HG02588 (cell line): ENCODE results near the gene ITGB6.

Experiments used
- ATAC-seq: cut with Tn5 transposase; IDR thresholded peaks from one replicate; pipeline ENCODE4 v1.9.1; 2021; ENCODE audit warnings: mild to moderate bottlenecking, moderate library complexity; ENCODE audit not compliant: unreplicated experiment

Gene ITGB6

DNA sequence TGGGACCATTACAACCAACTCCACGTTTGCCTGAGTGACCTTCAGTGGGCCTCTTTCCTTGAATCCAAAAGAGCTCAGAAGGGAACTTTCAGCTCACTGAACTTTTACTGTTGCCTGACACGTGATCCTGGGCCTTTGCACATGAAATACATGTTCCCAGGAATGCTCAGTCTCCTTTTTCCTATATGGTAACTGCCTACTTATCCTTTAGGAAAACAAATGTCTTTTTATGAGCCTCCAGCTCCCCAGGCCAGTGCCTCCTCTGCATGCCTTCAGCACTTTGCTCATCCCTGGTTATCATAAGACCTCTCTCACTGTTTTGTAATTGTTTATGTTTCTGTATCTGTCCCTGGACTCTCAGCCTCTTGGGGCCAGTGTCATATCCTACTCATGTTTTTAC lies 142.7 kb downstream of the ITGB6 start:
- ATAC-seq: no peak

GRCh38 chr2:160055726-160056108 lies 144.4 kb downstream of the ITGB6 start:
- ATAC-seq: no peak

DNA sequence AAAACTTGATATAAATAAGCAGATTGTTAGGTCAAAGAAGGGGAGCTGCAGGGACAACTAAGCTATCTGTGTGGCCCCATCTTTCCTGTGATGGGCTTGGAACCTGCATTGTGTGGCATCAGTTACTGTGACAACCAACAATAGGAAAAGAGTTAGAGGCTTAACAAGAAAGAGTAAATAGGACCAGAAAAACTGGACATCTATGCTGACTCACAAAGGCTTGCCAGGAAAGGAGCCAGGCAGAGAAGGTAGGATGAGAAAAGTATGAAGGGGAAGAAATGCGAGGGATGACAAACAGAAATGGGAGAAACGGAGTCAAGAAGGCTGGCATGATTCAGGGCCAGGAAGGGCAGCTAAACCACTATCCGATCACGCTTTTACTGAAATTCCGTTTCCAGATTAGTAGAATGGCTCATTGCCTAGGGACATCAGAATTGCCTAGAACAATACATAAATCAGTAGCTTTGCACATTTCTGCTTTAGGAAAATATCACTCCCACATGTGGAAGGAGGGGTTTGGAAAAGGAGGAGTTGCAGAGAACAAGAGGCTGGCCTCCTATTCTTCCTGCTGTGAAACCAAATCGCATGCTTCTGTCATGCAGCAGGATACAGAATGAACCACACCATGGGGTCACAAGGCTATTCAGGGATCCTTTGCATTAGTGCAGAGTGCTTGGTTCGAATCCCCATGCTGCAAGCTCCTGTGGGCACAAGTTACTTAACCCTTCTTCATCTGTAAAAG lies 144.9 kb downstream of the ITGB6 start:
- ATAC-seq: no peak

- ATAC-seq: no peak
These were observed 146.1 kb downstream of the ITGB6 start for GRCh38 chr2:160053946-160054345.

DNA sequence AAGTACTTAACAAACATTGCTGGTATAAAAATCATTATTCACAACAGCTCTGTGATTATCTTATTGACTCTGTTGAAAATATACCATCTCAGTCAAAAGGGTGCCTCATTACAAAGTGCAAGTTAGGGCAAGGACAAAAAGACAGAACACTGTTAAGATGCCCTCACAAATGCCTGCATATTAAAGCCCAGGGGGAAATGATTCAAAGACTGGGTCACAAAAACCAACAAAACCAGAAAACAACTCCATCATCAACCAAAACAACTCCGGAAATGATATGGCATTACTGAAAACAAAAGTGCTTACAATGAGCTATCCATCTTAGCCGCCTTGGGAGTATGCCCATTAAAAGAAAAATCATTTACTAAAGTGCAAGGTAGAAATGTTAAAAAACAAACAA lies 147.5 kb downstream of the ITGB6 start:
- ATAC-seq: no peak

- ATAC-seq: no peak
These were observed 148.7 kb downstream of the ITGB6 start for GRCh38 chr2:160051371-160051800.

- no peak for ATAC-seq
These were observed 149.9 kb downstream of the ITGB6 start for GRCh38 chr2:160050147-160050546.
